ENCODE results near the gene E4F1. TPM values are rescaled to one million over a fixed set of nuclear protein-coding genes. Genes with fewer than 3 reads are reported as not detected.

The E4F1 gene
- total RNA-seq, 1 experiment from 2014 or later = 30.1 TPM

- peak overlapping the region; percentile 69 for H3K4me3 Mint-ChIP-seq (ENCODE audit: unreplicated experiment)
- H3K36me3 Mint-ChIP-seq (ENCODE audit: insufficient read depth, unreplicated experiment) = peaks cover 7% of the 10 kb centered on the region
- no peaks in the 10 kb centered on the region for H3K4me1 Mint-ChIP-seq (ENCODE audit: low read depth, unreplicated experiment)
- intact Hi-C loops (cut with micrococcal nuclease; ENCODE audit: unreplicated experiment) = no loop called here
- ChIA-PET POLR2A (no interaction called here), CTCF (interaction anchor here (3.8 kb wide), 1 partner anchor 54 kb away, joined by 29 read pairs; the partner anchor contains the start of gene ECI1)
- H3K9me3 Mint-ChIP-seq (ENCODE audit: unreplicated experiment) = no peaks in the 10 kb centered on the region
- Histone ChIP-seq H3K36me3 (ENCODE audit: control insufficient read depth, insufficient read depth, low read length) (no peaks in the 10 kb centered on the region), H3K9me3 (no peaks in the 10 kb centered on the region), H3K4me1 (peaks cover 9% of the 10 kb centered on the region), H3K4me3 (ENCODE audit: low read depth, low read length) (no peak overlapping the region), H3K27me3 (replicated peaks; ENCODE audit: control insufficient read depth, insufficient read depth, low read length) (no peaks in the 10 kb centered on the region)
- no TSS peak for BruUV-seq (replicated peaks)
- TF ChIP-seq CTCF (IDR thresholded peaks at IDR 0.05; ENCODE audit: insufficient read depth in 1 of 2, low read depth in 1 of 2, low read length in 1 of 2, severe bottlenecking in 1 of 2, unreplicated experiment in 1 of 2) = no peak
- DNase-seq = no peak
- no peak overlapping the region for H3K27ac Mint-ChIP-seq (ENCODE audit: unreplicated experiment)
- no peaks in the 10 kb centered on the region for H3K27me3 Mint-ChIP-seq (ENCODE audit: insufficient read depth, unreplicated experiment)
Measured at GRCh38 chr16:2197765-2198164, 25.6 kb upstream of the E4F1 start.

GRCh38 chr16:2198283-2198682 lies 25.1 kb upstream of the E4F1 start:
- H3K4me3 Mint-ChIP-seq (ENCODE audit: unreplicated experiment) = peak overlapping the region; percentile 69
- no TSS peak for BruUV-seq (replicated peaks)
- peaks cover 7% of the 10 kb centered on the region for H3K36me3 Mint-ChIP-seq (ENCODE audit: insufficient read depth, unreplicated experiment)
- no peaks in the 10 kb centered on the region for H3K27me3 Mint-ChIP-seq (ENCODE audit: insufficient read depth, unreplicated experiment)
- peaks cover 9% of the 10 kb centered on the region for H3K4me1 ChIP-seq
- H3K9me3 ChIP-seq = no peaks in the 10 kb centered on the region
- H3K4me1 Mint-ChIP-seq (ENCODE audit: low read depth, unreplicated experiment) = no peaks in the 10 kb centered on the region
- H3K4me3 ChIP-seq (ENCODE audit: low read depth, low read length) = no peak overlapping the region
- no peaks in the 10 kb centered on the region for H3K9me3 Mint-ChIP-seq (ENCODE audit: unreplicated experiment)
- no peak overlapping the region for H3K27ac Mint-ChIP-seq (ENCODE audit: unreplicated experiment)
- intact Hi-C loops (cut with micrococcal nuclease; ENCODE audit: unreplicated experiment) = no loop called here
- no peak for TF ChIP-seq CTCF (IDR thresholded peaks at IDR 0.05; ENCODE audit: insufficient read depth in 1 of 2, low read depth in 1 of 2, low read length in 1 of 2, severe bottlenecking in 1 of 2, unreplicated experiment in 1 of 2)
- DNase-seq = no peak
- H3K27me3 ChIP-seq (replicated peaks; ENCODE audit: control insufficient read depth, insufficient read depth, low read length) = no peaks in the 10 kb centered on the region
- no peaks in the 10 kb centered on the region for H3K36me3 ChIP-seq (ENCODE audit: control insufficient read depth, insufficient read depth, low read length)
- POLR2A ChIA-PET = no interaction called here
- CTCF ChIA-PET = no interaction called here

GRCh38 chr16:2199095-2199494 lies 24.3 kb upstream of the E4F1 start:
- CTCF ChIA-PET = interaction anchor here (0.7 kb wide), 1 partner anchor 653 kb away, joined by 3 read pairs; no protein-coding TSS in a partner anchor
- Mint-ChIP-seq H3K4me3 (ENCODE audit: unreplicated experiment) (no peak overlapping the region), H3K36me3 (ENCODE audit: insufficient read depth, unreplicated experiment) (peaks cover 7% of the 10 kb centered on the region), H3K9me3 (ENCODE audit: unreplicated experiment) (no peaks in the 10 kb centered on the region), H3K4me1 (ENCODE audit: low read depth, unreplicated experiment) (no peaks in the 10 kb centered on the region), H3K27me3 (ENCODE audit: insufficient read depth, unreplicated experiment) (no peaks in the 10 kb centered on the region), H3K27ac (ENCODE audit: unreplicated experiment) (no peak overlapping the region)
- intact Hi-C loops (cut with micrococcal nuclease; ENCODE audit: unreplicated experiment) = no loop called here
- no peak overlapping the region for H3K4me3 ChIP-seq (ENCODE audit: low read depth, low read length)
- BruUV-seq (replicated peaks) = no TSS peak
- H3K4me1 ChIP-seq = peaks cover 9% of the 10 kb centered on the region
- no peaks in the 10 kb centered on the region for H3K9me3 ChIP-seq
- no peak for TF ChIP-seq CTCF (IDR thresholded peaks at IDR 0.05; ENCODE audit: insufficient read depth in 1 of 2, low read depth in 1 of 2, low read length in 1 of 2, severe bottlenecking in 1 of 2, unreplicated experiment in 1 of 2)
- POLR2A ChIA-PET = no interaction called here
- H3K36me3 ChIP-seq (ENCODE audit: control insufficient read depth, insufficient read depth, low read length) = no peaks in the 10 kb centered on the region
- H3K27me3 ChIP-seq (replicated peaks; ENCODE audit: control insufficient read depth, insufficient read depth, low read length) = no peaks in the 10 kb centered on the region
- no peak for DNase-seq

All from Caco-2 (cell line).